ENCODE results near the gene SMNDC1. TPM values are rescaled to one million over a fixed set of nuclear protein-coding genes. Genes with fewer than 3 reads are reported as not detected.

Gene SMNDC1
- total and polyA plus RNA-seq, 4 donors: 4.9 to 6.8 (median 6.0) TPM

- no peaks in the 10 kb centered on the region for H3K27me3 ChIP-seq (ENCODE audit: control insufficient read depth in 4 of 4, insufficient read depth in 4 of 4, low read length in 3 of 4)
- WGBS: 70% methylated on average over 2 of the region's 2 CpGs
- H3K36me3 ChIP-seq (ENCODE audit: control insufficient read depth in 4 of 4, insufficient read depth in 3 of 4, low read depth in 1 of 4, low read length in 3 of 4): no peaks in the 10 kb centered on the region
- no peaks in the 10 kb centered on the region for H3K9me3 ChIP-seq (ENCODE audit: control insufficient read depth in 4 of 4, low read length in 3 of 4)
- no peak overlapping the region for H3K4me3 ChIP-seq (ENCODE audit: low read depth in 1 of 3, low read length in 3 of 3)
- DNase-seq (ENCODE audit: low spot score): no peak
- no peak overlapping the region for H3K27ac ChIP-seq (ENCODE audit: low read depth in 1 of 2, low read length in 2 of 2)
- H3K4me1 ChIP-seq (ENCODE audit: control insufficient read depth in 4 of 4, insufficient read depth in 4 of 4, low read length in 3 of 4): no peaks in the 10 kb centered on the region
- TF ChIP-seq REST (IDR thresholded peaks at IDR 0.05) (no peak), FOXA2 (IDR thresholded peaks at IDR 0.05) (no peak), NR2F2 (IDR thresholded peaks at IDR 0.05) (no peak), TAF1 (conservative IDR thresholded peaks at IDR 0.05) (no peak), ATF3 (IDR thresholded peaks at IDR 0.05) (no peak), JUND (IDR thresholded peaks at IDR 0.05) (no peak), ZBTB33 (IDR thresholded peaks at IDR 0.05) (no peak), HNF4A (conservative IDR thresholded peaks at IDR 0.05) (no peak), SP1 (IDR thresholded peaks at IDR 0.05) (no peak), EGR1 (IDR thresholded peaks at IDR 0.05; ENCODE audit: low read depth in 2 of 2) (no peak), YY1 (IDR thresholded peaks at IDR 0.05) (no peak), GABPA (IDR thresholded peaks at IDR 0.05 in 1 of 2, conservative IDR thresholded peaks at IDR 0.05 in 1 of 2) (no peak), RXRA (IDR thresholded peaks at IDR 0.05) (no peak), HNF4G (IDR thresholded peaks at IDR 0.05) (no peak), RAD21 (IDR thresholded peaks at IDR 0.05) (no peak)
- TF ChIP-seq, protein P1, sequence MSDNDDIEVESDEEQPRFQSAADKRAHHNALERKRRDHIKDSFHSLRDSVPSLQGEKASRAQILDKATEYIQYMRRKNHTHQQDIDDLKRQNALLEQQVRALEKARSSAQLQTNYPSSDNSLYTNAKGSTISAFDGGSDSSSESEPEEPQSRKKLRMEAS (IDR thresholded peaks at IDR 0.05): no peak
- TF ChIP-seq, protein P2, sequence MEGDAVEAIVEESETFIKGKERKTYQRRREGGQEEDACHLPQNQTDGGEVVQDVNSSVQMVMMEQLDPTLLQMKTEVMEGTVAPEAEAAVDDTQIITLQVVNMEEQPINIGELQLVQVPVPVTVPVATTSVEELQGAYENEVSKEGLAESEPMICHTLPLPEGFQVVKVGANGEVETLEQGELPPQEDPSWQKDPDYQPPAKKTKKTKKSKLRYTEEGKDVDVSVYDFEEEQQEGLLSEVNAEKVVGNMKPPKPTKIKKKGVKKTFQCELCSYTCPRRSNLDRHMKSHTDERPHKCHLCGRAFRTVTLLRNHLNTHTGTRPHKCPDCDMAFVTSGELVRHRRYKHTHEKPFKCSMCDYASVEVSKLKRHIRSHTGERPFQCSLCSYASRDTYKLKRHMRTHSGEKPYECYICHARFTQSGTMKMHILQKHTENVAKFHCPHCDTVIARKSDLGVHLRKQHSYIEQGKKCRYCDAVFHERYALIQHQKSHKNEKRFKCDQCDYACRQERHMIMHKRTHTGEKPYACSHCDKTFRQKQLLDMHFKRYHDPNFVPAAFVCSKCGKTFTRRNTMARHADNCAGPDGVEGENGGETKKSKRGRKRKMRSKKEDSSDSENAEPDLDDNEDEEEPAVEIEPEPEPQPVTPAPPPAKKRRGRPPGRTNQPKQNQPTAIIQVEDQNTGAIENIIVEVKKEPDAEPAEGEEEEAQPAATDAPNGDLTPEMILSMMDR (IDR thresholded peaks at IDR 0.05; ENCODE audit: low read depth, low read length, missing input control): no peak
- no peak overlapping the region for H3K9ac ChIP-seq (ENCODE audit: low read depth in 1 of 2, low read length in 2 of 2)
These were observed 7.5 kb upstream of the SMNDC1 start for GRCh38 chr10:110312206-110312605.

Data from liver (tissue), 9 donors.